Lower leg skin (tissue), 4 donors: Measurements from ENCODE around the gene PDK4. TPM values are rescaled to one million over a fixed set of nuclear protein-coding genes. Genes with fewer than 3 reads are reported as not detected.

Source experiments
- DNase-seq, 2 donors: peaks; one replicate each; pipeline ENCODE4 v3.0.0-alpha.2; 2019; ENCODE audit warnings: low spot score in 2 of 2
- H3K4me3 ChIP-seq: fragments of 200-600 bp; sonication (generic); 2 replicates; pipeline ENCODE4 v1.5.1; 2017; ENCODE audit warnings: mild to moderate bottlenecking, low read depth; ENCODE audit not compliant: poor library complexity, severe bottlenecking
- POLR2A ChIP-seq, 2 donors: fragments of 450-650 bp; IDR thresholded peaks; one replicate each; pipeline ENCODE4 v1.6.1; 2016 to 2017; ENCODE audit warnings: antibody characterized with exemption in 2 of 2, mild to moderate bottlenecking in 1 of 2, moderate library complexity in 1 of 2
- WGBS, 2 donors: methylation state at CpG; one replicate each; pipeline ENCODE4 v1.1.5; 2018; 5-methylcytosine and 5-hydroxymethylcytosine counted together
- intact Hi-C: fragments of 100-400 bp; cut with DNase I; formaldehyde crosslinking; loops from one replicate; pipeline ENCODE4 v1.15.0; 2023; ENCODE audit warnings: low total_unique reads
- total RNA-seq, 4 donors: library from RNA; depleted of rRNA; stranded (reverse); fragments of >200 nt; gene quantifications; one replicate each; pipeline ENCODE4 v1.1.0, GENCODE V29; 2016
- TF ChIP-seq, protein P1 (sequence below), 3 donors: fragments of 450-650 bp; IDR thresholded peaks; one replicate each; pipeline ENCODE4 v1.5.1; 2016; ENCODE audit warnings: antibody characterized with exemption in 3 of 3, mild to moderate bottlenecking in 3 of 3, moderate library complexity in 2 of 3

Gene PDK4
- total RNA-seq, 4 donors from 2014 or later = 64.3 to 1,085 (median 625) TPM

DNA sequence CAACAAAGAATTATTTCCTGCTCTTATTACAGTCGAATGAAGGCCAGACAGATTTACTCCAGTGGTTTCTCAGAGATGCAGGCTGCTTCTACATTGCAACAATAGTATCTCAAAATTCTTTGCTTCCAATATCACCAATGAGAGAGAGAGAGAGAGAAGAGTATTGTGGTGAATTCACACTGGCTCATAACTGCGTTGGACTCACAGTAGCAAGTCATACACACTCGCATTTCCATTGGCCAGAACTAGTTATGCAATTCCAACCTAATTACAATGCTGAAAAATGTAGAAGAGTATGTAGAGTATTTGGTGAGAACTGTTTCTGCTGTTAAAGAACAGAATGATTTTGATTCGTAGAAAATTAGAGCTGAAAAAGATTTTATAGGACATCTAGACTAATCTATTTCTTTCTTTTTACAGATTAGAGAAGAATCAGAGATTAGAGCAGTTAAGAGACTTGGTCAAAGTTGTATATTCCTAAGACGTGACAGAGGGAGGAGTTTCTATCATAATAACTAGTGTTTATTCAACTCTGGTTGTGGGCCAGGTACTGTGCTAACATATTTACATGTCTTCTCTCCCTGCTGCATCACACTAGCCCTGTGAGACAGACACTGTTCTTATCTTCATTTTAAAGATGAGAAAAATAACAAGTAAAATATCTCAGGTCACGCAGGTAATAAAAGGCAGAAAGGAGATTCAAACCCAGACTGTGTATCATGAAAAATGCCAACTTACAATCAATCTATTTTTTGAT is 34.6 kb upstream of the PDK4 start:
- 56 to 63% methylated on average over 6 of the region's 6 CpGs for WGBS, 2 donors
- no peak for DNase-seq

DNA sequence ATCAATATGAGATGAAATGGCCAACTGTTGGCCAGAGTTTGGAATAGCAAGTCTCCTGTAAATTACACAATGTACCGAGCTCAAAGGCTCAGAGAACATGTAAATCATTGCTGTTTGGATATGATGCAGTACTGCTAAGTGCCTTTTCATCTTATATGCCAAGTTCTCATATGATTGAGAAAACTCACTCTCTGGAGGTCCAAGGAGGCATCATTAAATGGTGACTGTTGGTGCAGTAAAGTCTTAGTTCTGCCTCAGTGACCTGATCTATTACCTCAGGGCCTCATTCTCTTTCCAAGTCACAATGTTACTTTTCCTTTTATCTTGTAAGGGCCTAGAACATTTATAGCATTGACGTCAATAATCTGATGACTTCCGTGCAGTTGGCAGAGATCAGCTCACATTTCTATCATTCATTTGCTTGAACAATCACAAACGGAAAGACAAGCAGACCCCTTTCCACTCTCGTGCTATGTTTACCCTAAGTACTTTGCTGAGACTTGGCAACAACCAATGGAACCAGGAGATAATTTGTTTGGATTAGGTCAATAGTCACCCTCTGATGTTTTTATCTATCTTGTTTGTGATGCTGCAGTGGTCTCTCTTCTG is 32.6 kb upstream of the PDK4 start:
- no peak for TF ChIP-seq POLR2A (IDR thresholded peaks at IDR 0.05)
- TF ChIP-seq, protein P1, sequence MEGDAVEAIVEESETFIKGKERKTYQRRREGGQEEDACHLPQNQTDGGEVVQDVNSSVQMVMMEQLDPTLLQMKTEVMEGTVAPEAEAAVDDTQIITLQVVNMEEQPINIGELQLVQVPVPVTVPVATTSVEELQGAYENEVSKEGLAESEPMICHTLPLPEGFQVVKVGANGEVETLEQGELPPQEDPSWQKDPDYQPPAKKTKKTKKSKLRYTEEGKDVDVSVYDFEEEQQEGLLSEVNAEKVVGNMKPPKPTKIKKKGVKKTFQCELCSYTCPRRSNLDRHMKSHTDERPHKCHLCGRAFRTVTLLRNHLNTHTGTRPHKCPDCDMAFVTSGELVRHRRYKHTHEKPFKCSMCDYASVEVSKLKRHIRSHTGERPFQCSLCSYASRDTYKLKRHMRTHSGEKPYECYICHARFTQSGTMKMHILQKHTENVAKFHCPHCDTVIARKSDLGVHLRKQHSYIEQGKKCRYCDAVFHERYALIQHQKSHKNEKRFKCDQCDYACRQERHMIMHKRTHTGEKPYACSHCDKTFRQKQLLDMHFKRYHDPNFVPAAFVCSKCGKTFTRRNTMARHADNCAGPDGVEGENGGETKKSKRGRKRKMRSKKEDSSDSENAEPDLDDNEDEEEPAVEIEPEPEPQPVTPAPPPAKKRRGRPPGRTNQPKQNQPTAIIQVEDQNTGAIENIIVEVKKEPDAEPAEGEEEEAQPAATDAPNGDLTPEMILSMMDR (IDR thresholded peaks at IDR 0.05) = no peak
- 49 to 56% methylated on average over 5 of the region's 5 CpGs for WGBS, 2 donors
- intact Hi-C loops = no loop called here
- peak in 1 of 2 donors; percentile 36 for DNase-seq
- no peak overlapping the region for H3K4me3 ChIP-seq

More for the DNA sequence above, 34.6 kb upstream of the PDK4 start:
- H3K4me3 ChIP-seq = no peak overlapping the region
- TF ChIP-seq, protein P1 (IDR thresholded peaks at IDR 0.05) = no peak
- TF ChIP-seq POLR2A (IDR thresholded peaks at IDR 0.05) = no peak
- intact Hi-C loops = no loop called here

DNA sequence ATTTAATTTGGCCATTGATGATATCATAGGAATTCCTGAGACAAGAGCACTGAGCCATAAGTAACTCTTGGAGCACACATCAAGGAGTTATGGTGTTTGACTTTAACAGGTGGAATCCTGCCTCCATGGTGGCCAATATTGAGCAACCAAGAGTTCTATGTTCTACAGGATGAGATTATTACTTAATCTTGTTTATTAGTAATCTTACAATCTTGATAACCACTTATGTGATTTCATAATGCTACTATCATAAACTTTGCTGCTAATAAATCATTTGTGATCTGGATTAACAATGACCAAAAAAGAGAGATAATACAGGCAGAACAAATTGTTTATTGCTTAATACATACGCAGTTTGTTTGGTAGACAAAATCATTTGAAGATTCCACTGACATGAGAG is 27.5 kb upstream of the PDK4 start:
- TF ChIP-seq, protein P1 (IDR thresholded peaks at IDR 0.05) = no peak
- TF ChIP-seq POLR2A (IDR thresholded peaks at IDR 0.05) = no peak
- intact Hi-C loops = no loop called here
- WGBS, 2 donors = 2 to 81% methylated on average over 1 of the region's 1 CpG
- no peak overlapping the region for H3K4me3 ChIP-seq
- no peak for DNase-seq

DNA sequence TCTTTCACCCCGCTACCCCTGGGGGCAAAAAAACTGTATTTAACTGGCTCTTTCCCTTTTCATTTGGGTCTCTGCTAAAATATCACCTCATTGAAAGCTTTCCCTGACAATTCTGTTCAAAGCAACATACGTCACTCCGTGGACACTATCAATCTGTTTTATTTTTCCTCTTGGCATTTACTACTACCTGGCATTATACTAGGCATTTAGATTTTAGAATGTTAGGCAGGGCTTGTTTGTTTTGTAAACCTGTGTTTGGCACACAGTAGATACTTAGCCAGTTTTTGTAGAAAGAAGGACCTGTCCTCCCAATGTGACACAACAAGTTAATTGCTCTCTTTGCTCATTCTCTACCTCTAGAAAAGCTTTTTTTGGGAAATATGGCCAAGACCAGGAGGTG is 26.5 kb upstream of the PDK4 start:
- TF ChIP-seq, protein P1 (IDR thresholded peaks at IDR 0.05) = no peak
- TF ChIP-seq POLR2A (IDR thresholded peaks at IDR 0.05) = no peak
- WGBS, 2 donors = 76 to 77% methylated on average over 3 of the region's 3 CpGs
- intact Hi-C loops = no loop called here
- H3K4me3 ChIP-seq = no peak overlapping the region
- DNase-seq = no peak

DNA sequence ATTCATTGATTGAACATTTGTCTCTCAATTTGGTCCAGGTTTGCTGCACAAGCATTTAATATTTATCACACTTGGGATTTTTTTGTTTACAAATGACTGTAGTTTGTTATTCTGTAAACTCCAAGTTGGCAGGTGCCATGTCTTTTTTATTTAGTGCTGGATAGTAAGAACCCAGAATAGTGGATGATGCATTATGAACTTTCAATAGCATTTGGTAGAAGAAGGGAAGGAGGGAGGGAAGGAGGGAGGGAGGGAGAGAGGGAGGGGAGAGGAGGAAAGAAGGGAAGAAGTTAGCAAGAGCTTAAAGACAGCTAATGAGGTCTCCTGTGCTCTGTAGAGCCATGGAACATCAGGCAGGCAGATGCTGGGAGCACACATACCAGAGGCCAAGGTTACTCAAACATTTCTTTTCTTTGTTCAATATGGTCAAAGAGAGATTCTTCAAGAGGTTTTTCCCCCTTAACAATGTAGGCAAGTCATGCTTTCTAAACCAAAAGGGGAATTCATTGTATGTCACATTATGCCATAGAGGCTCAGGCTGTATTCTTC is 25.8 kb upstream of the PDK4 start:
- H3K4me3 ChIP-seq = no peak overlapping the region
- intact Hi-C loops = no loop called here
- DNase-seq = no peak
- TF ChIP-seq, protein P1 (IDR thresholded peaks at IDR 0.05) = no peak
- TF ChIP-seq POLR2A (IDR thresholded peaks at IDR 0.05) = no peak
